Esophagus muscularis mucosa (tissue), 3 donors: Measurements from ENCODE around the gene PRLR.

Source experiments
- CTCF ChIP-seq, 3 experiments: fragments of 200-600 bp in 2 of 3; fragments of 450-650 bp in 1 of 3; sonication (generic) in 2 of 3; IDR thresholded peaks; one replicate each; pipeline ENCODE4 v1.5.1; 2017 to 2019; ENCODE audit warnings: antibody characterized with exemption in 3 of 3, mild to moderate bottlenecking in 2 of 3, moderate library complexity in 1 of 3
- POLR2A ChIP-seq: fragments of 450-650 bp; IDR thresholded peaks from one replicate; pipeline ENCODE4 v1.6.1; 2017; ENCODE audit warnings: antibody characterized with exemption, moderate library complexity, mild to moderate bottlenecking, low read depth
- POLR2AphosphoS5 ChIP-seq, 2 donors: sonication (generic); formaldehyde crosslinking; IDR thresholded peaks; one replicate each; pipeline ENCODE4 v1.6.1; 2017; ENCODE audit warnings: antibody characterized with exemption in 2 of 2

GRCh38 chr5:35161652-35162273, 68.5 kb downstream of the PRLR start:
- TF ChIP-seq CTCF (IDR thresholded peaks at IDR 0.05) (no peak), POLR2A (no peak), POLR2AphosphoS5 (IDR thresholded peaks at IDR 0.05) (no peak)
